Kidney (tissue), 14 donors: ENCODE results near the gene PARP8. TPM values are rescaled to one million over a fixed set of nuclear protein-coding genes. Genes with fewer than 3 reads are reported as not detected.
A peak's percentile ranks its signal among the peaks of the same experiment; 100 is the strongest.

Experiments used
- DNase-seq, 5 donors: peaks; one replicate each; pipeline ENCODE4 v3.0.0-alpha.2; 2013 to 2020
- FAIRE-seq: peaks from 2 replicates; lab custom pipeline; 2012; peaks lifted over from hg19 to GRCh38; lab: Jason Lieb, UNC
- H3K27ac ChIP-seq, 2 donors: one replicate each; pipeline ENCODE4 v1.7.0; 2013; ENCODE audit warnings: low read depth in 2 of 2, low read length in 2 of 2, inconsistent platforms in 1 of 2
- H3K27me3 ChIP-seq: one replicate; pipeline ENCODE4 v1.7.1; 2013; ENCODE audit warnings: low read length, inconsistent platforms; ENCODE audit not compliant: control insufficient read depth, insufficient read depth
- H3K36me3 ChIP-seq, 3 donors: one replicate each; pipeline versions ENCODE4 v1.7.0 to v1.7.1; 2013; ENCODE audit warnings: low read length in 3 of 3, control low read depth in 1 of 3, inconsistent platforms in 1 of 3; ENCODE audit not compliant: insufficient read depth in 3 of 3, control insufficient read depth in 2 of 3
- H3K4me1 ChIP-seq, 3 donors: one replicate each; pipeline versions ENCODE4 v1.7.0 to v1.7.1; 2013; ENCODE audit warnings: low read length in 3 of 3, inconsistent platforms in 1 of 3, low read depth in 1 of 3; ENCODE audit not compliant: control insufficient read depth in 2 of 3, insufficient read depth in 2 of 3
- H3K4me3 ChIP-seq, 3 donors: one replicate each; pipeline versions ENCODE4 v1.7.0 to v1.8.1; 2013; ENCODE audit warnings: low read length in 3 of 3, control low read depth in 1 of 3, inconsistent platforms in 1 of 3
- H3K9ac ChIP-seq, 3 donors: one replicate each; pipeline versions ENCODE4 v1.7.0 to v1.7.1; 2013; ENCODE audit warnings: low read length in 3 of 3, control low read depth in 1 of 3, inconsistent platforms in 1 of 3
- H3K9me3 ChIP-seq, 3 donors: one replicate each; pipeline versions ENCODE4 v1.7.0 to v1.7.1; 2013; ENCODE audit warnings: low read length in 3 of 3, control low read depth in 1 of 3, inconsistent platforms in 1 of 3; ENCODE audit not compliant: control insufficient read depth in 2 of 3, insufficient read depth in 1 of 3
- intact Hi-C: fragments of 100-400 bp; cut with DNase I; formaldehyde crosslinking; loops from one replicate; pipeline ENCODE4 v1.11.1; 2022
- polyA plus RNA-seq: library from polyadenylated mRNA; stranded (reverse); fragments of 350-450 nt; fragmentation: Illumina TruSeq; extraction: RNeasy Lipid Tissue Mini Kit (QIAGEN cat#74804); gene quantifications from one replicate; pipeline ENCODE4 v1.2.3, GENCODE V29; 2014; ENCODE audit warnings: low read depth, low replicate concordance; ENCODE audit not compliant: insufficient read depth
- total RNA-seq: library from RNA; stranded (reverse); fragmentation: NEBNext Ultra II Directional; extraction: Animal tissue kit (Norgen Biotek cat#: 25700); gene quantifications from one replicate; pipeline ENCODE4 v1.2.1, GENCODE V29; 2021
- TF ChIP-seq, protein P1 (sequence below): IDR thresholded peaks from 3 replicates; pipeline ENCODE4 v1.5.1; 2012; ENCODE audit warnings: mild to moderate bottlenecking, moderate library complexity, borderline replicate concordance; ENCODE audit not compliant: insufficient read depth; ENCODE audit errors: extremely low read depth
- donor health status: control.
- donor health status: control.
- donor health status: control.
- donor health status: control.
- donor health status: control.
- donor health status: DM: yes; HTN: yes; CAD: no.
- donor health status: Normal renal cell carcinoma (clear cell type).

Gene PARP8
- total and polyA plus RNA-seq, 2 donors from 2014 or later = 3.4 to 42.5 TPM

DNA sequence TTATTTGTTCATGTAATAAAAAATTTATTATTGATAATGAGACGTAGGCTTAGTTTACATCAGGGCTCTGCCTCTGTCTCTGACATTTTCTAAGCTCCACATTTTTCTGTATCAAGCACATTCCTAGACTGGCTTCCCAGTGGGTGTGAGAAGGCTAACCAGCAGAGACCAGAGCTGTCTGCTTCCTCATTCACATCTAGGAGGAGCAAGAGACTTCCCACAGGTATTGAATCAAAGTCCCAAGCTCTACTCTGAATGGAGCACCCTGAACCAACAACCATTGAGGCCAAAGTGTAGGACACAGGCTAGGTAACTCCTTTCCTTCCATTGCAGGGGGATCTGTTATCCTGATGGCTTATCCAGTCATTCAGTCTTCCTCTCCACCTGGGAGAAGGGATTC is 72.4 kb downstream of the PARP8 start:
- H3K27ac ChIP-seq = no peak overlapping the region
- TF ChIP-seq, protein P1, sequence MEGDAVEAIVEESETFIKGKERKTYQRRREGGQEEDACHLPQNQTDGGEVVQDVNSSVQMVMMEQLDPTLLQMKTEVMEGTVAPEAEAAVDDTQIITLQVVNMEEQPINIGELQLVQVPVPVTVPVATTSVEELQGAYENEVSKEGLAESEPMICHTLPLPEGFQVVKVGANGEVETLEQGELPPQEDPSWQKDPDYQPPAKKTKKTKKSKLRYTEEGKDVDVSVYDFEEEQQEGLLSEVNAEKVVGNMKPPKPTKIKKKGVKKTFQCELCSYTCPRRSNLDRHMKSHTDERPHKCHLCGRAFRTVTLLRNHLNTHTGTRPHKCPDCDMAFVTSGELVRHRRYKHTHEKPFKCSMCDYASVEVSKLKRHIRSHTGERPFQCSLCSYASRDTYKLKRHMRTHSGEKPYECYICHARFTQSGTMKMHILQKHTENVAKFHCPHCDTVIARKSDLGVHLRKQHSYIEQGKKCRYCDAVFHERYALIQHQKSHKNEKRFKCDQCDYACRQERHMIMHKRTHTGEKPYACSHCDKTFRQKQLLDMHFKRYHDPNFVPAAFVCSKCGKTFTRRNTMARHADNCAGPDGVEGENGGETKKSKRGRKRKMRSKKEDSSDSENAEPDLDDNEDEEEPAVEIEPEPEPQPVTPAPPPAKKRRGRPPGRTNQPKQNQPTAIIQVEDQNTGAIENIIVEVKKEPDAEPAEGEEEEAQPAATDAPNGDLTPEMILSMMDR = no peak
- no peak overlapping the region for H3K4me3 ChIP-seq
- no peak for FAIRE-seq
- H3K36me3 ChIP-seq = no peaks in the 10 kb centered on the region
- intact Hi-C loops = no loop called here
- no peak overlapping the region for H3K9ac ChIP-seq
- H3K27me3 ChIP-seq = no peaks in the 10 kb centered on the region
- no peaks in the 10 kb centered on the region for H3K4me1 ChIP-seq
- no peaks in the 10 kb centered on the region for H3K9me3 ChIP-seq
- no peak for DNase-seq

DNA sequence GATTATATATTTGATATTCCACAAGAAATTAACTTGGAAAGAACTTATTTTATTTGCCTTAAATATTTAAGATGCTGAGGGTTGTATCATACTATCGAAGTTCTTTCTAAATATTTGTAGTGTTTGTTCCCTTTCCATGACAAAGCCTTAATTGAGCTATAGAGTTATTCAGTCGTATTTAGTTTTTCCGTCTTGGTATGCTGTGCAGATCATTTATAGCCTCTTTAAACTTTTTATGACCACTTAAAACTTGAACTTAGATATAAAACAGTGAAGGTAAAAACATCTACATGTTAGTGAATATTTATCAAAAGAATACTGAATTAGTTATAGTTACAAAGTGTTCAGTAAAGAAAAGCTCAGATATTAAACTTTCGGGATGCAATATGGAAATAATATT is 74.4 kb downstream of the PARP8 start:
- no peak overlapping the region for H3K27ac ChIP-seq
- H3K27me3 ChIP-seq = no peaks in the 10 kb centered on the region
- H3K36me3 ChIP-seq = no peaks in the 10 kb centered on the region
- H3K9ac ChIP-seq = no peak overlapping the region
- H3K4me1 ChIP-seq = peaks cover 0 to 6% (median 3%) of the 10 kb centered on the region in 3 donors
- TF ChIP-seq, protein P1 = no peak
- peak; percentile 32 for FAIRE-seq
- DNase-seq = no peak
- H3K9me3 ChIP-seq = no peaks in the 10 kb centered on the region
- no peak overlapping the region for H3K4me3 ChIP-seq
- intact Hi-C loops = no loop called here

DNA sequence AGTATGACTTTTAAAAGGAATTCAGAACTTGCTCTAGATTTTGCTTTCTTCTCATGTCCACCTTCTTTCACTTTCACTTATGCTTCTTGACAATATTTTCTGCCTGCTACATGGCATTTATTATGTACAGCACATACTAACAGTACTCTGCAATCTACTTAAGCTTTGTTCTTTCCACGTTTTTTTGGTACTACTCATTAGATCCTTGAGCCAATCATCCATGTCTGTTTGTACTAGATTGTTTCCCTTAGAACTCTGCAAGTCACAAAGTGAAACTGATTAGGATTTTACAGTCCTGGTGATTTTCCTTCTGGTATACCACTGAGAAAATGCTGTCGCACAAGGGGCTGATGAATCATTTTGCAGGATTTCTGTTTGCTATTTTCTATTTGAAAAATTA is 78.3 kb downstream of the PARP8 start:
- DNase-seq (peak in 1 of 5 donors; percentile 9), FAIRE-seq (peak; percentile 61)
- TF ChIP-seq, protein P1 = no peak
- intact Hi-C loops = no loop called here
- H3K4me3 ChIP-seq = peak overlapping the region in 2 of 3 donors; percentile 66 to 76
- H3K9ac ChIP-seq = peak overlapping the region in 2 of 3 donors; percentile 9 to 50
- no peaks in the 10 kb centered on the region for H3K9me3 ChIP-seq
- peaks cover 0 to 6% (median 3%) of the 10 kb centered on the region in 3 donors for H3K4me1 ChIP-seq
- H3K27ac ChIP-seq = peak overlapping the region; percentile 0 to 62
- H3K36me3 ChIP-seq = no peaks in the 10 kb centered on the region
- H3K27me3 ChIP-seq = no peaks in the 10 kb centered on the region
